ENCODE data around the gene CNST.

DNA sequence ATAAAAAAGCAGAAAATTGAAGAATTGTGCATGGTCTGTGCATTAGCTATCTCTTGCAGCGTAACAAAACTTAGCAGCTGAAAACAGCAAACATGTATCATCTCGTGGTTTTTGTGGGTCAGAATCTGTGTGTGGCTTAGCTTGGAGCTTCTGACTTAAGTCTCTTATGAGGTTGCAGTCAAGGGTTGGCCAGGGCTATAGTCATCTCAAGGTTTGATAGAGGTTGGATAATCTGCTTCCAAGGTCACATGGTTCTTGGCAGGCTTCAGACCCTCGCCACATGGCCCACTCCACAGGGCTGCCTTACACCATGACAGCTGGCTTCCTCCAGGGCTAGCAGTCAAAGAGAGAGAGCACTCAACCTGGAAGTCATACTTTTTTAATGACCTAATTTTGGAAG lies 35.9 kb downstream of the CNST start:
- TF ChIP-seq NFYB (CRISPR knock-in tag; IDR thresholded peaks at IDR 0.05) (no peak), USF2 (IDR thresholded peaks at IDR 0.05; ENCODE audit: low read depth, low read length) (no peak), USF2 (CRISPR knock-in tag; IDR thresholded peaks at IDR 0.05; ENCODE audit: borderline replicate concordance) (no peak), ZBTB4 (CRISPR knock-in tag; IDR thresholded peaks at IDR 0.05; ENCODE audit: borderline replicate concordance) (no peak), CTCF (CRISPR knock-in tag; IDR thresholded peaks at IDR 0.05) (no peak), ZNF776 (CRISPR knock-in tag; IDR thresholded peaks at IDR 0.05) (no peak), KDM3A (CRISPR knock-in tag; IDR thresholded peaks at IDR 0.05; ENCODE audit: low read depth) (no peak), ZNF253 (CRISPR knock-in tag; IDR thresholded peaks at IDR 0.05; ENCODE audit: borderline replicate concordance) (no peak), TEAD3 (CRISPR knock-in tag; optimal IDR thresholded peaks at IDR 0.05; ENCODE audit: borderline replicate concordance) (no peak), ZNF263 (CRISPR knock-in tag; IDR thresholded peaks at IDR 0.05) (no peak), DR1 (CRISPR knock-in tag; IDR thresholded peaks at IDR 0.05) (no peak), EEA1 (CRISPR knock-in tag; IDR thresholded peaks at IDR 0.05; ENCODE audit: borderline replicate concordance) (no peak), RBM39 (IDR thresholded peaks at IDR 0.05; ENCODE audit: low read depth, low read length, poor library complexity, severe bottlenecking) (no peak)
- TF ChIP-seq, protein P1, sequence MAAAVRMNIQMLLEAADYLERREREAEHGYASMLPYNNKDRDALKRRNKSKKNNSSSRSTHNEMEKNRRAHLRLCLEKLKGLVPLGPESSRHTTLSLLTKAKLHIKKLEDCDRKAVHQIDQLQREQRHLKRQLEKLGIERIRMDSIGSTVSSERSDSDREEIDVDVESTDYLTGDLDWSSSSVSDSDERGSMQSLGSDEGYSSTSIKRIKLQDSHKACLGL (CRISPR knock-in tag; IDR thresholded peaks at IDR 0.05) = no peak

All from HepG2 (cell line).